Fibroblast of the aortic adventitia (primary cell): ENCODE measurements around the gene FAM13C. TPM values are rescaled to one million over a fixed set of nuclear protein-coding genes. Genes with fewer than 3 reads are reported as not detected.
A peak's percentile ranks its signal among the peaks of the same experiment; 100 is the strongest.
"Not testable (repeated sequence)": the region's sequence is repeated elsewhere in the genome, so short reads cannot be mapped to it uniquely, and the experiment has no call there.

Experiments used
- DNase-seq: peaks from one replicate; pipeline ENCODE4 v3.0.0-alpha.2; 2010; ENCODE audit warnings: low read depth
- H3K4me3 ChIP-seq: 2 replicates; pipeline ENCODE4 v1.5.1; 2011; ENCODE audit warnings: low read depth, mild to moderate bottlenecking, control low read depth, low read length, moderate library complexity
- CTCF ChIP-seq: IDR thresholded peaks from 2 replicates; pipeline ENCODE4 v1.5.1; 2011; ENCODE audit warnings: mild to moderate bottlenecking, low read length, control low read depth, inconsistent platforms; ENCODE audit not compliant: insufficient read depth
- total RNA-seq: library from RNA; depleted of rRNA; stranded (reverse); fragments of >200 nt; gene quantifications from 2 replicates; pipeline ENCODE4 v1.2.3, GENCODE V29; 2012; ENCODE audit warnings: low replicate concordance

FAM13C gene
- total RNA-seq, 1 donor: 3.3 TPM

DNA sequence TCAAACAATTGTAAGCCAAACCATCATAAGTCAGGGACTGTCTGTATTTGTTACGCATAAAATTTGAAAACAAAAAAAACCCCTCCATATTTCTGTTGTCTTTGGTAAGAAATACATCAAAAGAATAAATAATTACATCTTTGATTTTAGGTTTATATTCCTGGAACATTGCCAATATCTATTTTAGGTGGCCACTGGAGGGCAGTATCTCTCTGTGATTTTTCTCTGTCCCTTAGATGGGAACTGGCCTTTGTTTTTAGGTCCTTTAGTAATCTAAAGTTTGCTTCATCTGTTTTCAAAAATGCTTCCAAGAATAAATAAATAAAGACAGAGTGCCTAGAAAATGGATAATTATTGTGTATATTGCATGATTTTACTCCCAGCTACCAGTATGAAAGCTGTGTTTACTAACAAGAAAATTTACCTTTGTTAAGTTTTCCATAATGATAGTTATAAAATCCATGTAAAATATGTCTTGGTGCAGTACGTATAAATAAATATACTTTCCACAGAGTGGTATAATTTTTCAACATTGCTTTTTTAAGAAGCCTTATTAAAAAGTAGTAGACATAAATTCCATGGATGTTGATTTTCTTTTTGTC is 121.7 kb downstream of the FAM13C start:
- TF ChIP-seq CTCF: peak; percentile 41
- peak; percentile 77 for DNase-seq
- H3K4me3 ChIP-seq: no peak overlapping the region

GRCh38 chr10:59239108-59239507 is 123.2 kb downstream of the FAM13C start:
- DNase-seq: not testable (repeated sequence)

DNA sequence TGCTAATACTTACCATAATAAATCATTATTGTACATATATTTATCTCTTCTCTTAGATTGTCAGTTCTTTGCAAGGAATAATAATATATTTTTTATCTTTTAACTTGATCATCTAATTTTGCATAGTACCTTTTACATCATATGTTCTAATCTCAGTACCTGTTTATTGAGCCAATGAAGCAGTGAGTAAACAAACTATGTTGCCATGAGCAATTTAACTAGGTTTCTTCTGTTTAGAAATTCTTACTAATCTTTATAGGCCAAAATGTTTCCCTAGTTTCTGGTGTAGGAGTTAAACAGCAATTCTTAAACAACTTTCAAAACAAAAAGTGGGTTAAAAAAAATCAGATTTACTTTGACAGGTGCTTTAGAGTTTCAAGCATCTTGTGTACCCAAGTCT is 124.6 kb downstream of the FAM13C start:
- no peak for DNase-seq
- H3K4me3 ChIP-seq: no peak overlapping the region
- TF ChIP-seq CTCF: no peak

More at GRCh38 chr10:59239108-59239507, 123.2 kb downstream of the FAM13C start:
- H3K4me3 ChIP-seq: not testable (repeated sequence)

DNA sequence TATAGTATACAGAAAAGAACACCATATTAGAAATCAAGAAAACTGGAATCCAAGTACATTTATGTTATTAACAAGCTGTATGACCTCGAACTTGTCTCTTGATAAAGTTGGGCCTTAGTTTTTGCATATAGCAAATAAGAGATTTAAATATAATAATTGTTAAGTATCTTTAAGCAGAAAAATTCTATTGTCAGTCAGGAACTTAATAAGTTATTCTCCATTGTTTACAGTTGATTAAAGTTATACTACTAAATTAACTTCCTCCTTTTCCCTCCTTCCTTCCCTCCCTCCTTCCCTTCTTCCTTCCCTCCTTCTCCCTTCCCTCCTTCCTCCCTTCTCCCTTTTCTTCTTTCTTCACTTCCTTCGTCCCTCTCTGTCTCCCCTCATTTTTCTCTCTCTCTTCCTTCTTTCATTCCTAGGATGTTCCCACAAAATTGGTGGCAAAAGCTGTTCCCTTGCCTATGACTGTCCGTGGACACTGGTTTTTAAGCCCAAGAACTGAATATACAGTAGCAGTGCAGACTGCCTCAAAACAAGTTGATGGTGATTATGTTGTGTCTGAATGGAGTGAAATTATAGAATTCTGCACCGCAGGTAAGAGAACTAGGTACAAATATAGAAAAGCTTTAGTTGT is 126.2 kb downstream of the FAM13C start:
- no peak for TF ChIP-seq CTCF
- DNase-seq: no peak
- H3K4me3 ChIP-seq: no peak overlapping the region

DNA sequence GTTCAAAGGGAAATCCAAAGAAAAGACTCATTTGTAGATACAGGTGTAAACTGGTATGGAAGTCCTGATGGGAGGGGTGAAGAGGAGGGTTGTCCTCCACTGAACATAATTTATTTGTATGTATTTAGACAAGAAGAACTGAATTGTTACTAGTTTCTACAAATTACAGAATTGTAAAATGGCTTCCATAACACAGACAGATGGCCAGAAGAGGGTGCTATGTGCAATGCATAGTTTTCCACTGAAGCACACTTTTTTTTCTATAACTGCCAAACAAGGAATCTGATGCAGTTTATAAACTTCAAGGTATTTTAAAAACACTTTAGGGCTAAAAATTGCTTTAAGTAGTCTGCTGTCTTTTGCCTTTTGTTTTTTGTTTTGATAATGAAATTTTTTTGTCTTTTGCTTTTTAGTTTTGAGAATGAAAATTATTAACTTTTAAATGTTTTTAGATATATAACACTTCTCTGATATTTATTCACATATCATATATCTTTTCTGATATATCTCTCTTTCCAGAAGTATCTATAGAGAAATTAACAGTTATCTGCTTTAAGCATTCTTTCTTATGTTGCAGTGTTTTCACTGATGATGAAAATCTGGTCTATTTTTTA is 127.4 kb downstream of the FAM13C start:
- H3K4me3 ChIP-seq: no peak overlapping the region
- DNase-seq: peak; percentile 72
- peak; percentile 75 for TF ChIP-seq CTCF

GRCh38 chr10:59234194-59234593 is 128.2 kb downstream of the FAM13C start:
- no peak overlapping the region for H3K4me3 ChIP-seq
- no peak for TF ChIP-seq CTCF
- DNase-seq: no peak

- no peak for DNase-seq
These were observed 132.9 kb downstream of the FAM13C start for GRCh38 chr10:59229441-59229840.

More at GRCh38 chr10:59229441-59229840, 132.9 kb downstream of the FAM13C start:
- no peak overlapping the region for H3K4me3 ChIP-seq
- TF ChIP-seq CTCF: no peak
